Testis (tissue), 2 donors: ENCODE results near the gene STYK1.

Experiments used
- CTCF ChIP-seq, 3 experiments: fragments of 450-650 bp in 2 of 3; fragments of 200-600 bp in 1 of 3; sonication (generic) in 1 of 3; IDR thresholded peaks; one replicate each; pipeline ENCODE4 v1.5.1; 2016 to 2019; ENCODE audit warnings: antibody characterized with exemption in 3 of 3, mild to moderate bottlenecking in 2 of 3, moderate library complexity in 1 of 3
- POLR2A ChIP-seq: fragments of 450-650 bp; IDR thresholded peaks from one replicate; pipeline ENCODE4 v1.6.1; 2017; ENCODE audit warnings: antibody characterized with exemption, mild to moderate bottlenecking, moderate library complexity

GRCh38 chr12:10638728-10639127 is 35.1 kb downstream of the STYK1 start:
- no peak for TF ChIP-seq CTCF (IDR thresholded peaks at IDR 0.05)
- no peak for TF ChIP-seq POLR2A
